K562 treated with DMSO at 1 percent for 4 hours (cell line): Measurements from ENCODE around the gene TNIP2. TPM values are rescaled to one million over a fixed set of nuclear protein-coding genes. Genes with fewer than 3 reads are reported as not detected.

Source experiments
- total RNA-seq: library from RNA; unstranded; fragments of 300-600 nt; gene quantifications from 2 replicates; pipeline ENCODE4 v1.2.3, GENCODE V29; 2022; ENCODE audit not compliant: insufficient read depth

The TNIP2 gene, protein sequence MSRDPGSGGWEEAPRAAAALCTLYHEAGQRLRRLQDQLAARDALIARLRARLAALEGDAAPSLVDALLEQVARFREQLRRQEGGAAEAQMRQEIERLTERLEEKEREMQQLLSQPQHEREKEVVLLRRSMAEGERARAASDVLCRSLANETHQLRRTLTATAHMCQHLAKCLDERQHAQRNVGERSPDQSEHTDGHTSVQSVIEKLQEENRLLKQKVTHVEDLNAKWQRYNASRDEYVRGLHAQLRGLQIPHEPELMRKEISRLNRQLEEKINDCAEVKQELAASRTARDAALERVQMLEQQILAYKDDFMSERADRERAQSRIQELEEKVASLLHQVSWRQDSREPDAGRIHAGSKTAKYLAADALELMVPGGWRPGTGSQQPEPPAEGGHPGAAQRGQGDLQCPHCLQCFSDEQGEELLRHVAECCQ
- 43.7 and 48.8 TPM in 2 replicates for total RNA-seq

GRCh38 chr4:2755821-2756690 is at the start of gene TNIP2:
TNIP2 (minus strand) TSS chr4:2756336; CDS start chr4:2756289, 47 bp downstream.

GRCh38 chr4:2792711-2793585 is 36.8 kb upstream of the TNIP2 start, which contains the start of gene SH3BP2:
SH3BP2 (plus strand) TSS chr4:2793085; CDS start chr4:2820618, 27,533 bp downstream.

Other genes starting within 250 kb of the TNIP2 start
- gene FAM193A, start 219.7 kb downstream of the TNIP2 start, total RNA-seq, result 13.0 and 16.7 TPM in 2 replicates
- gene SH3BP2, start 36.7 kb upstream of the TNIP2 start, total RNA-seq, result 14.7 and 17.1 TPM in 2 replicates
- 91.3 and 116 TPM in 2 replicates for gene ADD1, start 87.5 kb upstream of the TNIP2 start, total RNA-seq
- gene NOP14, start 207.1 kb upstream of the TNIP2 start, total RNA-seq, result 28.4 and 33.1 TPM in 2 replicates
- 2.0 and 2.2 TPM in 2 replicates for gene GRK4, start 207.2 kb upstream of the TNIP2 start, total RNA-seq